GM18508 (cell line): Measurements from ENCODE around the gene UBXN7.
"Not testable (repeated sequence)": the region's sequence is repeated elsewhere in the genome, so short reads cannot be mapped to it uniquely, and the experiment has no call there.

Source experiments
- ATAC-seq: cut with Tn5 transposase; IDR thresholded peaks from one replicate; pipeline ENCODE4 v1.9.1; 2021; ENCODE audit warnings: moderate number of reproducible peaks; ENCODE audit not compliant: insufficient read depth, unreplicated experiment

Gene UBXN7

DNA sequence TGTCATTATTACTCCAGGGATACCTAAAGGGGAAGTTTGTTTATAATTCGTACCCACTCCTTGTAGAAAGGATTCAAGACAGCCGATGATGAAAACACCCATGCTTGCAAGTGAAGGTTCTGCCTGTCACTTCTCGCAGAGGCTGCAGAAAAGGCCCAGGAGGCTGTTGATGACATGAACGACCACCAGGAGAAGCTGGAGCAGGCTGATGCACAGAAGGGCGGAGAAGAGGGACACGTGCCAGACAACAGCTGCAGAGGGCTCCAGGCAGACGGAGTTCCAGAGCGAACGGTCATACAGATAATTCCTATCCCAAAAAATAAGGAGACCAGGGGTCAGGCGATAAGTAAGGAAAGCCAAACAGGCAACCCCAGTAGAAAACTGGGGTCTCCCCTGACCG lies 108.5 kb downstream of the UBXN7 start:
- ATAC-seq = no peak

- ATAC-seq = no peak
Observed at GRCh38 chr3:196323016-196323415, 109.2 kb downstream of the UBXN7 start.

- ATAC-seq = no peak
Observed at GRCh38 chr3:196321162-196321561, 111.1 kb downstream of the UBXN7 start.

DNA sequence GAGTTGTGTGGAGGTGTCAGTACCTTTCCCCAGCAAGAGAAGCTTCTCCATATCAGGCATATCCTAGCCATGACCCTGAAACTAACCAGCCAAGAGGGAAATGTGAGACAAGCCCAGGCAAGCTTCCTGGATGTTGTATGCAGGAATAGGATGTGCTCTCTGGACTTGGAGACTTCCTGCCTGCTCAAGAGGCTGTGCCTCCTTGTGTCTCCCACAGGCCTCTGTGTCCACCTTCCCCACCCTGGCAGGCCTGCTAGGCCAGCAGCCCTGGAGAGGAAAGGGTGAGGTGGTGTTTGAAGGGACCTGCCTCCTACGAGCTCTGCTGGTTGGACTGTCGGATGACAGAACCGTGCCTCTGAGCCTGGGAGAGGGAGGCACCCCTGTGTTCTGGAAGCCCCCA lies 112.1 kb downstream of the UBXN7 start:
- ATAC-seq = no peak

DNA sequence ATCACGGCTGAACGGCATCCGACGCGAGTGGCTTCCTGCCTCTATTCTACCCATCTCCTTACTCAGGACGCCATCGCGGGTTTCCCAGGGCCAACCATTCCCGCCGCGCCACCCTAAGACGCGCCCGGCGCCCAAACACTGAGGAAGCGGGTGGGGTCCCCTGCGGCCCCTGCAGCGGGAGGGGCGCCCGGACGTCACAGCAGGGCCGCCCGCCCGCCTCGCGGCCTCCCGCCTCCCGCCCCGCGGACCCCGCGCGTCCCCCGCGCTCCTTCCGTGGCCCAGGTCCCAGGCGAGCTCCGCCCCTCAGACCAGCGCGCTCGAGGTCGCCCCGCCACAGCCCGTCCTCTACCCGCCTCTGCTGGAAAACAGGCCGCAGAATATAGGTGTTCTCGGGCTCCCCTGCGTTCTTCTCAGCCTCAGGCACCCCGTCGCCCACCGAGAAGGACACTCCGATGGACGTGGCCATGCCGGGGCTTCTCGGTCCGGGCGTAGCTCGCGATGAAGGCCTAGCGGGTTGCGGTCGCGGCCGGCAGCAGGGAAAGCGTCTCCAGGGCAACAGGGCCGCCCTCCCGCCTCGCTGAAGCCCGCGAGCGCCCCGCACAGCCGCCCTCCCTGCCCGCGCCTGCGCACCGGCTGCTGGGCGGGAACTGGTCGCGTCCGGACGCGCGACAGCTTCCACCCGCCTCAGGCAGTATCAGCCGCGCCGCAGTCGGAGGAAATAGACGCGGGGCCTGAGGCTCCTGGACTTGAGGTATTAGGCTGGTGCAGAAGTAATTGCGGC lies 114.3 kb downstream of the UBXN7 start, which contains the start of gene DYNLT2B:
Gene DYNLT2B, minus strand, starts transcription at position 554 of the 781 bp plus-strand sequence. Its CDS starts 88 bp downstream, at position 466.
- ATAC-seq = peak; percentile 36

DNA sequence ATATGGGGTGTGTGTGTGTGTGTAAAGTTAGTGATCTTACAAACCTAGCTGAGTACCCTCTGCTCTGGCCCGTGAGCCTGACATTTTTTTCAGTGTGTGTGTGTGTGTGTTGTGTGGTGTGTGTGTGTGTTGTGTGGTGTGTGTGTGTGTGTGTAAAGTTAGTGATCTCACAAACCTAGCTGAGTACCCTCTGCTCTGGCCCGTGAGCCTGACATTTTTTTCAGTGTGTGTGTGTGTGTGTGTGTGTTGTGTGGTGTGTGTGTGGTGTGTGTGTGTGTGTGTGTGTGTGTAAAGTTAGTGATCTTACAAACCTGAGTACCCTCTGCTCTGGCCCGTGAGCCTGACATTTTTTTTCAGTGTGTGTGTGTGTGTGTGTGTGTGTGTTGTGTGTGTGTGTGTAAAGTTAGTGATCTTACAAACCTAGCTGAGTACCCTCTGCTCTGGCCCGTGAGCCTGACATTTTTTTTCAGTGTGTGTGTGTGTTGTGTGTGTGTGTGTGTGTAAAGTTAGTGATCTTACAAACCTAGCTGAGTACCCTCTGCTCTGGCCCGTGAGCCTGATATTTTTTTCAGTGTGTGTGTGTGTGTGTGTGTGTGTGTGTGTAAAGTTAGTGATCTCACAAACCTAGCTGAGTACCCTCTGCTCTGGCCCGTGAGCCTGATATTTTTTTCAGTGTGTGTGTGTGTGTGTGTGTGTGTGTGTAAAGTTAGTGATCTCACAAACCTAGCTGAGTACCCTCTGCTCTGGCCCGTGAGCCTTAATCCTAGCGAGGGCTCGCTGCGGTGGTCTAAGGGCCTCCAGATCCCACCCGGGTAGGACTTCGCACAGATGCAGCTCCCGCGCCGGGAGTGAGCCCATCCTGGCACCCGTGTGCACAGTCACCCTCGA lies 115.2 kb downstream of the UBXN7 start:
- not testable (repeated sequence) for ATAC-seq

GRCh38 chr3:196315821-196316220 lies 116.4 kb downstream of the UBXN7 start:
- no peak for ATAC-seq

DNA sequence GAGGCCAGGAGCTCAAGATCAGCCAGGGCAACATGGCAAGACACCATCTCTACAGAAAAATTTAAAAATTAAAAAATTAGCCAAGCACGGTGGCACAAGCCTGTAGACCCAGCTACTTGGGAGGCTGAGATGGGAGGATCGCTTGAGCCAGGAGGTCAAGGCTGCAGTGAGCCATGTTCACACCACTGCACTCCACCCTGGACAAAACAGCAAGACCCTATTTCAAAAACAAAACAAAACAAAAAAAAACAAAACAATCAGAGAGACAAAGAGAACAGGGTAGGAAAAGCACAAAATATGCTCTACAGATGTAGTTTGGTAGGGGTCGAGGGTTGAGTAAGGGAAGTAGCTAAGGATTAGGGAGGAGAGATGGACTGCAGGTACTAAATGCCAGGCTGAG lies 117.6 kb downstream of the UBXN7 start:
- ATAC-seq = no peak

- ATAC-seq = not testable (repeated sequence)
Observed at GRCh38 chr3:196314086-196314485, 118.1 kb downstream of the UBXN7 start.

DNA sequence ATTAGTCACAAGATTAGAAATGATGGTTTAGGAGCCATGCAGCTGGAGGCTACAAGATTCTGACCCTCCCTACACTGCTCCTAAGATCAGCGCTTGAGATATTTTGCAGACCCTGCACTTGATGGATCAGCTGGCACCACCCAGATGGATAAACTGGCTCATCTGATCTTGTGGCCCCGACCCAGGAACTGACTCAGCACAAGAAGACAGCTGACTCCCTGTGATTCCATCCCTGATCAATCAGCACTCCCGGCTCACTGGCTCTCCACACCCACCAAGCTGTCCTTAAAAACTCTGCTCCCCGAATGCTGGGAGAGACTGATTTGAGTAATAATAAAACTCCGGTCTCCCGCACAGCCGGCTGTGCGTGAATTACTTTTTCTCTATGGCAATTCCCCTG lies 129.3 kb downstream of the UBXN7 start:
- not testable (repeated sequence) for ATAC-seq

- not testable (repeated sequence) for ATAC-seq
Observed at GRCh38 chr3:196302551-196302950, 129.7 kb downstream of the UBXN7 start.

DNA sequence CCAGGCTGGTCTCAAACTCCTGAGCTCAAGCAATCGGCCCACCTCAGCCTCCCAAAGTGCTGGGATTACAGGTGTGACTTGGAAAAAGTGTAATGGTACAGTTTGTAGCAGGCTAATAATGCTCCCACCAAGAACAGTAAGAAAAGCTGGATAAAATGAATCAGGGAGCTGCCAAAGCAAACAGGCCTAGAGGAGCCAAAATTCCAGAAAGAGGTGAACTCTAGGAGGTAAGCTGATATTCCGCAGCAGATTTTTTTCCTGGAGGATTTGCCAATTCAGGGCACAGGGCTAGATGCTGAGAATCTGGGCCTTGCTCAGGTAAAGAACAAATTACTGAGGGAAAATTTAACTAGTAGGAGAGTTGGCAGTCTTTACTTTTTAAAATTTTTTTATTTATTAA lies 133.7 kb downstream of the UBXN7 start:
- no peak for ATAC-seq
